ENCODE data around the gene ACVR2A.

Gene ACVR2A

DNA sequence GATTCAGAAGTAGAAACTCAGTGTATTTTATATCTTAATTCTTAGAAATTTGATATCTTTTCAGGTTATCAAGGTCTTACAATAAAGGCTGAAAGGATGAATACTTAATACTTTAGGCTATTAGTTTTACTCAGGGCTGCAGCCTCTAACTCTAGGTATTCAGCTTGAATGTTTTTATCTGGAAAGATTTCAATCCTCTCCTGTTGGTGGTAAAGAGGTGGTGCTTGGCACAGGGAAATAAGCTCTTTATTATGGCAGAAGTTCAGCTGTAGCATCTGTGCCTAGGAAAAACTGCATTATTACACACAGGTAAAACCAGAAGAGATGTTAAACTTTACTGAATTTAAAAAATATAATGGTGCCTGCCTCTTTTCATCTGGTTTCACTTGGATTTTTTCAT lies 11.1 kb downstream of the ACVR2A start:
- DNase-seq, result no peak

DNA sequence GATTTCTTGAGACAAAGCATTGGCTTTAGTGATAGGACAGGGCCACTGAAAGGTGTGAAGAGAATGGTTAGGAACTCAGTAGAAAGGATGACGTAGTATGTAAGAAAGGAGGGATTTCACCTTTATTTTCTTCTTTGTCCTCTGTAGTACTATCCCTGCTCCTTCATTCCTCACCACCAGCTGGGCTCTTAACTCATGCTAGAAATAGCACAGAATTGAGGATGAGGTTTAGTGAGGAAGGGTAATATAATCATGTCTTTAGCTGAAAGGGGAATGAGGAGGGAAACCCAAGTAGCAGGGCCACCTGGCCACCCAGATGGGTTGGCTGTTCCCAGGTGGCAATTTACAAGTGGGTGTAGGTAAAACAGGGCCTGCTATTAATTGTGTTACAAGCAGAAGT lies 15.2 kb downstream of the ACVR2A start:
- DNase-seq, result no peak

DNA sequence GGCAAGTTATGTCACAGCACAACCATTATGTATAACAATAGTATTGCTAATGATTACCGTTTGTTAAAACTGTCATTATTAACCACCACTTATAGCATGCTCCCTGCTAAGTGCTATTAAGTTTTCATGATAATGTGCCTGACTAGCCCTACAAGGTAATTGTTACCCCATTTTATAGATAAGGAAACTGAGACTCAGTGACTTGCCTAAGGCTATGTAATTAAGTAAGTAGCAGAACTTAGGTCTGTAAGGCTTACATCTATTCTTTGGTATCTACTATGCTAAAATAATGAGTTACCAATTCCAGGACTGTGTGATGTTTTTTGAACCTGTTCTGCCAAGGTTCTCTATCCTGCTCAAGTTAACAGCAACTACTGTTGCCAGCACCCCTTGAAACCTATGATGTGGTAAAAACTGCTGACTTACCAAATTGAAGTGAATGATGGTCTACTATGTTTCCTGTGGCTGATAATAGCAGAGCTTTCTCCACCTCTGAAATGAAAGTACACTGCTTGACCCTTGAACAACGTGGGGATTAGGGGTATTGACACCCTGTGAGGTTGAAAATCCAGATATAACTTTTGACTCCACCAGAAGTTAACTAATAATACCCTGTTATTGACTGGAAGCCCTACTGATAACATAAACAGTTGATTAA lies 18.2 kb downstream of the ACVR2A start:
- no peak for DNase-seq

DNA sequence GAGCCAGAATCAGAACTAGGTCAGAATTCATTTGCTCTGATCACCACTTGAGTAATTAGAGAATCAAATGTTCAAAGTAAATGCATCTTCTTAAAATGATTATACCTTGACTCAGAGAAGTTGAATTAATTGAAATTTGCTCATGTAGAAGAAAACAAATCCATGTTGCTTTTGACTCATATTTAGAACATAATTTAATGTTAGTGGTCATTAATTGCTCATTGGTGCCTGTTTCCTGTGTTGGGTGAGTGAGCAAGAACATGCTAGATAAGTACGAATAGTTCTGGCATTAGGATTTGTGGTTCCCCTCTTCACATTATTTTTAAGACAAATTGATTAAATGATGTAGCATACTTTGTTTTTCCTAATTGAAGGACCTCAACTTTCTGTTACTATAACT lies 19.0 kb downstream of the ACVR2A start:
- DNase-seq, result no peak

DNA sequence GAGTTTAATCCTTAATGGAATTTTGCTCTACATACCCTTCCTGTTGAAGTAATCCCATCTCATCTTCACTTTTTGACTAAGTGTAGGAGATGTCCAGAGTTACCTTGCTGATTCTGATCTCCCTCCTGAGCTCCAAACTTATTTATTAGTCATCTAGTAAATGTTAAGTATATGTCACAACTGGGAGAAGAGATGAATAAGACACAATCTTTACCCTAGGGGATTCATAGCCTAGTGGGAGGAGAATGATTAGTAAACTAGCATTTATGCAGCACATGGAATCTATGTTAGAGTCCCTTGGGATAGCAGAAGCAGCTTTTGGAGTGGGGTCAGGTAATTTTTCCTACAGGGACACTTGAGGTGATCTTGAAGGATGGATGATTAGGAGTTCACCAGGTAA lies 20.7 kb downstream of the ACVR2A start:
- DNase-seq, result no peak

DNA sequence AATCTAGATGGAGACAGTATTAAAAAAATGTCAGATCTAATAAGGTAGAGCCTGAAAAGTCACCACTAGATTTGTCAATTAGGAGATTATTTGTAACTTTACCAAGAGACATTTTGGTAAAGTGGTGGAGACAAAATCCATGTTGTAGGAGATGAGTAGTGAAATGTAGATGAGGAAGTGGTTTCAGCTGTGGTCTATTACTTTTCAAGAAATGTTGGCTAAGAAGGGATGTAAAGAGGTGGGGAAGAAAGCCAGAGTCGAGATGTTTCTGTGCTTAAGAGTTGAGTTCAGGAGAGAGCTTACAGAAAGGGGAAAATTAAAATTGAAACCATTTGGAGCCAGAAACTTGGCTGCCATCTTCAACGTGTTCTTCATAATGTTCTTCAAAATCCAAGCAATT lies 22.2 kb downstream of the ACVR2A start:
- peak; percentile 24 to 49 for DNase-seq

DNA sequence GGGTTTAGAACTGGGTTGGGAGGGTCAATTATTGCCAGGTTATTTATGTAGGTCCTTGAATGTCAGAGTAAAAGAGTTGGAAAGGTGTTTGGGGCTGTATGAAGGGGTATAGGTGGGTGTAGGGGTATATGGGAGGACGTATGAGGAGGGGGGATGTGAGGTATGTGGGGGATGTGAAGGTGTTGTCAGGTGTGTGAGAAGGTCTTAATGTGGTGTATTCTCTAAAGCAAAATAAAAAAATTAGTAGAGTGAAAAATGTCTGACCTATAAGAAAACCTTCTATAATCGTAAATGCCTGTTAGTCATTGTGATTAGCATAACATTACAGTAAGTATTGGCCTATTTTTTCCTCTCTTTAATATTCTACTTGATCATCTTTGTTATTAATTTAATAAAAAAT lies 25.1 kb downstream of the ACVR2A start:
- no peak for DNase-seq

DNA sequence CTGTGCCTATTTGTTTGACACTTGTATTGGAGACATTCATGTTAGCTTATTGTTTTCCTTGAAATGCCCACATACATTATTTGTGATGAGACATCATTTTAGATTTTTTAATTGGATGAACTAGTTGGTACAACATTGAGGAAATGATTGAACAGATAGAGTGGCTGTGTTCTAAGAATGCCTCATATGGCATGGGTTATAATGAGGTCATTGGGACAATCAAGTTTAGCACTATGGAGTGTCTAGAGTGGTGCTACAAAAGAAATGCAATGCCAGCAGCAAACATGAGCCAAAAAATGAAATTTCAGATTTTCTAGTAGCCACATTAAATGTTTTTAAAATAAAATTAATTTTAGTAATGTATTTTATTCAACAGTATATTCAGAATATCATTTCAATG lies 28.1 kb downstream of the ACVR2A start:
- DNase-seq, result no peak

DNA sequence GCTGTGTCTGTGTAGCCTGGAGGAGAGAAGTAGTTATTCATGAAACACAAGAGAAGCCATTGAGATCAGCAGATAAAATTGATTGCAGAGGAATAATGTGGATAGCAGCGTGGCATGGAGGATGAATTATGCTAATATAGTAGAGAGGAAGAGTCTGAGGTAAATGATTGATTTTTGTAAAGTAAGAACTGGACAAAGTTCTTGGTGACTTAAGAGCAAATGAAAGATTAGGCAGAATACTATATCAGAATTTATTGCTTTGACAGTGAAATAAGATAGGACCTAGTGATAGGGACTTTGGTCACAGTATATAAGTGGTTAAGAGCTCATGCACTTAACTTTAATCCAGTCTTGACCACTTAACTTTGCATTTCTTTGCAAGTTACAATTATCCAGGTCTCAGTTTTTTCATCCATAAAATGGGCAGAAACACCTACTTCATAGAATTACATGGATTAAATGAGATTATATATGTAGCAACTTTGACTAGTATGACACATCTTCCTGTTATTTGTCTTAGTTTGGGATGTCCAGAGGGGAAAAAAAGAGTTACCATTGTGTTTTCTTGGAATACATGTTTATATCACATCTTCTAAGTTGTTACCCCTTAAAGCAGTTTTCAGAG lies 29.1 kb downstream of the ACVR2A start:
- no peak for DNase-seq

DNA sequence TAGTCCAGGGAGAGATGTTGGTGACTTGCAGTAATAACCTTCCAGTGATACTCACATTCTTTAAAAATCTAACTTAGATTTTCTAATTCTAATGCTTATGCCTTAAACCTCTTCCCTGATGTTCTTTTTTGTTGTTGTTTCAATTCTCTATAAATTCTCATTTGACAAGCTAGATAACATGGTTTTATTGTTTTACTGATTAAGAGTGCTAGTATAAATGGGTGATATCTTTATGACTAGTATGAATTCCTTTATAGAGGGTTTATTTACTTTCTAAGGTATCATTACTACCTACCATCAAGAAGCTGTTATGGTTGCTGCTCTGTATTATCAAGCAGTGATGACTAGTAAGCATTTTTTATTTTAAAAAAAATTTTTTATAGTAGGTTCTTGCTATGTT lies 35.0 kb downstream of the ACVR2A start:
- no peak for DNase-seq

DNA sequence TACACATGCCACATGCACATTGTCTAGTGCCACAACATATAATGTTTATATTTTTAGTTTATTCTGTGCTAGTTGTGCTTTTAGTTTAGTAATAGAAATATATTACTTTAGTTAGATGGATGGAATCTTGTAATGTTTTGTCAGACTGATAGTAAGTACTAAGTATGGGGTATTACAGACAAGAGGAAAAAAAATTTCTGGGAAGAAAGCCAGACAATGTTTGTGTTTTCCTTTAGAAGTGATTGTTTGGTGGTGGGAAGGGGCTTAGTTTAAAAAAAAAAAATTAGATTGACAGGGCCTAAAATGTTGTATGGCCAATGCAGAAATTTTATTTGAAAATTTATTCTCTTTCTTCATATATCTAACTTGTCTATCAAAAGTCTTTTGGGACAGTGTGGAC lies 37.8 kb downstream of the ACVR2A start:
- DNase-seq, result no peak

DNA sequence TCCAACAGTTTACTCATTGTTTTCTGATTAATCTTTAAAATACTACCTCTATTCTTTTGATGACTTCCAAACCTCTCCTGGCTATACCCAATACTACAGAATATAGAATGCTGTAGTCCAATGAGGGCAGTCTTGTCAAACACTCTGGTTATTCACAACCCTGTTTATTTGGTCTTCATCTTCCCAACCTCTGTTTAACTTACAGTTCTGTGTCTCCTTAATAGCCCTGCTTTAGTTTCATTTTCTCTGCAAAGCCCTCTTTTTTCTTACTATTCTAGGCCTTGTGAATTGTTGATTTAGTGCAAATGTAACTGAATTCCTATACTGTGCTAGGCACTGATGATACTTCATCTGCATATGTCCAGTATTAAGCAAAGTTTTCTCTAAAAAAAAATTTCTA lies 40.0 kb downstream of the ACVR2A start:
- DNase-seq, result no peak

DNA sequence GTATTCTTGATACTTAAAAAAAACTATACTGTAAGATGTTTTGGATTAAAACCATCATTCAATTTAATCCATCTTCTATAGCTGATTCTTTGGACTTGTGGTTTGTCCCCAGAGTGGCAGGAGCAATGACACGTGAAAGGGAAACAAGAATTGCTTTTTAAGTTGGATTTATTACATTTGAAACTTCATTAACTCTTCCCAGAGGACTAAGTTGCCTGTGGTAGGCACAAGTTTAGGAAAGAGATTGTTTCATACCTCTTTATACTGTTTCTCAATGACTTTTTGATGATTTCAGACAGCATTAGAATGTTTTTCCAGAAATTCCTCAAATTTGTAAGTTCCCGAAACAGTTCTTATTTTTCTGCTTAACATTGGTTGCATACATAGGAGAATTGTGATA lies 41.3 kb downstream of the ACVR2A start:
- DNase-seq, result no peak

DNA sequence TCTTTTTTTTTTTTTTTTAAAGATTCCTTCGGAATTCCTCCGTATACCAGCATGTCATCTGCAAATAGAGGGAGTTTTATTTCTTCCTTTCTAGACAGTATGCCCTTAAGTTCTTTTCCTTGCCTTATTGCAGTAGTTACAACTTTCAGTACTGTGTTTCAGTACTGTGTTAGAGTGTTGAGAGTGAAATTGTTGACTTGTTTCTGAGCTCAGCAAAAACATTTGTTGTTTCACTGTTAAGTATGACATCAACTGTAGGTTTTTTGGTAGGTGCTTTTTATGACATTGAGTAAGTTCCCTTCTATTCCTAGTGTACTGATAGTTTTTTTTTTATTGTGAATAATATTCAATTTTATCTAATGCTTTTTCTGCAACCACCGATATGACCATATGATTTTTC lies 43.9 kb downstream of the ACVR2A start:
- DNase-seq, result no peak

DNA sequence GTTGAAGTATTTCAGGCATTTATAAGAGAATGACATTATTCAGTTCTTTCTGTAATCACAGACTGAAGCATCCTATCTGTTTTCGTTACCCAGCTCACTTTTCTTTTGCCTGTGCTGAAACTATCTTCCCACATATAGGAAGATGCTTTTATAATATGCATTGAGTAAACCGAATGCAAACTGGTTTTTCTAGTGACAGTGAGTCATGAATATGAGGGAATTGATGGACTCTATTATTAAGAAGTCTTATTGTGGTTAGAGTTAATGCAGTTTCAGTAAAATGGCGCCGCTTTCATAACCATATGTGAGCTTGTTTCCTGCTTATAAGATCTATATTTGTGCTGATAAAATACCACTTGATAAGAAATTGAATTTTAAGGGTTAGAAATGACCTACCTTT lies 59.2 kb downstream of the ACVR2A start:
- DNase-seq, result no peak

DNA sequence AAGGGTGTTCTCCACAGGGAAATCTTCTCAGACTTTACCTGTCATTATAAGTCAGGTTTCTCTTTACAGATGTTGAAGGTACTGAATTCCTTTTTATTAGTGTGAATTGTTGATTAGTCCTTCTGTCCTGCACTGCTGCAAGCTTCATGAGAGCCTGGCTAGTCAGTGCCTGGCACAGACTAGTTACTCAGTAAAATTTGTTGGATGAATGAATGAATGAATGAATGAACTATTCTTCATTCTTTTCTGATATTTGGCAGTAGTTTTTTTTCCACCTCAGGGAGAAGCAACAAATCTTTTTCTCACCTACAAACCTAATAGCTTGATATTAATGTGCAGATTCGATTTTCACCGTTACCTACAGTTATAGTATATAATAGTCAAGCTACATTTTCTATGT lies 64.3 kb downstream of the ACVR2A start:
- DNase-seq, result no peak

DNA sequence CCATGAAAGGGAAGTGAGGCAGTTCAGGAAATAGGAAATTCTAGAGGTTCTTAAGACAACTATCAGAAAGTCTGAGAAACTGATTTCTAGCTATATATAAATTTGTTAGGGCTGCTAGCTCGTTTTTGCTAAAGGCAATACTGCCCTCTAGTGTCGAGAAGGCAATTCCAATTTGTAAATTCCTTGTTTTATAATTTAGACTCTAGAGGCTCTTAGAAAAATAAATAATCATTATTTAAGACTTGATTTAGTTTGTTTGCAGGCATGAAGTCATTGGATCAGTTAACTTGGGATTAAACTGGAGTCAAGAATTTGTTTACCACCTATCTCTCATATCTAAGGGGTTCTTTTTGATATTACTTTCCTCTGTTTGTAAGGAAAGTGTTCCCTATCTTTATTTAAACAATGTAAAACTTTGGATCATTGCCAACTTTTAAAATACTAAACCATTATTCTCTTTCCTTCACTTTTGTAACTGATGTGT lies 66.2 kb downstream of the ACVR2A start:
- DNase-seq, result peak; percentile 42

DNA sequence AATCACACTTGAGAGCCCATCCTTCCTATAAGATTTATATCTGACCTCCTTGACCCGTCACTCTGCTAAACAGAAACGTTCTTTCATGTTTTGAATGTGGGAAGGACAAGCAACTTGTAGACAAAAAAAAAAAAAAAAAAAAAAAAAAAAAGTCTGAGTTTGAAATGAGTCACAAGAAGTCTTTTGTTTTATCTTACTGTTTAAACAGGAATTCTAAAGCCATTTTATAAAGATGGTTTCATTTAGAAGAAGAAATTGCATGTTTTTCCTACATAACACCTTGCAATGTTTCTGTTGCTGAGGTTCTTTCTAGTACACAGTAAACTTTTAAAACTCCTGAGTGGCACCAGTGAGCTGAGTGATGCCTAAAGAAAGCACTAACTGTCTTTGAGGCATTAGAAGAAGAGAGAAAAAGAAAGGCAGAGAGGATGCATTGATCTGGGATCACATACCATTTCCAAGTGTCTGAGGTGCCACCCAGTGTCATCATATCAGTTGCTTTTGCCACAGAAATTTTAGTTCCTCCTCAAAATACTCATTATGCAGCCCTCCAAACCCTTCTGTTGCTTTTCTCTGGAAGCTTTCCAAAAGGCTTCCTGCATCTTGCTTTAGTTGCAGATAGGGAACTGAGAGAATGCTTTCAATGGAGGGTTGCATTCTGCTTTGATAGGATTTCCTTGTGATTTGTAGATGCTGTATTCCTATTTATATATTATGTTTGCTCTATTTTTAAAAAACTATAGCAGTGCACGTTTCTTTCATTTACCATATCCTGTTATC lies 69.1 kb downstream of the ACVR2A start:
- no peak for DNase-seq

DNA sequence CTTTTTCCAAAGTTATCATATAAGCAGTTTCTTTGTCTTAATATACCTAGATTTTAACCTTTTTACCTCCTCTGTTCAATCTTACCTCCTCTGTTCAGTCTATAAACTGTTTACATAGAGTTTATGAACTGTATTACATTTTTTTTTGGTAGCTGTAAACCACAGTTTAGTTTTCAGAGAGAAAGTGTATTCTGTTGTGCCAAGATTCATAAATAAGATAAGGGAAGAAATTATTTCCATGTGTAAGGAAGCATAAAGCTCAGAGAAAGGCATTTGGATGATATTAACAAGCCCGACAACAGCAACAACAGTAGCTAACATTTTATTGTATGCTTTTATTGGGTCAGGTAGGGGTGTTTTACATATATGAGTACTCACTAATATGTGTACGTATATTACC lies 71.2 kb downstream of the ACVR2A start:
- DNase-seq, result no peak

DNA sequence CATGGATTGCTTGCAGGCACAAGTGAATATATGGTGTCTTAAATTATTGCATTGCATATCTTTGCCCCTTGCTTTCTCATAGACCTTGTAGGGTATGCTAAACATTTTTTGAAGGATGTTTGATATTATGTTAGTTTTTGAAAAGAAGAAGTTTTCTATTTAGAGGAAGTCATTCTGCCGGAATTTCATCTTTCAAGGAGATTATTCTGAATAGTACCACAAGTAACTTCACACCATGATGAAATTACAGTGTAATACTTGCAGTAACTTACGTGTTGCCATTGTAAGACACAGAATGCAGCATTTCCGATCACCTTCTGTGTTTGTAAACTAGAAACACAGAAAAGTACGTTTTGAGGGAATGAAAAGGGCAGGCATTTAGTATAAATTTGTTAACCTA lies 71.9 kb downstream of the ACVR2A start:
- no peak for DNase-seq

DNA sequence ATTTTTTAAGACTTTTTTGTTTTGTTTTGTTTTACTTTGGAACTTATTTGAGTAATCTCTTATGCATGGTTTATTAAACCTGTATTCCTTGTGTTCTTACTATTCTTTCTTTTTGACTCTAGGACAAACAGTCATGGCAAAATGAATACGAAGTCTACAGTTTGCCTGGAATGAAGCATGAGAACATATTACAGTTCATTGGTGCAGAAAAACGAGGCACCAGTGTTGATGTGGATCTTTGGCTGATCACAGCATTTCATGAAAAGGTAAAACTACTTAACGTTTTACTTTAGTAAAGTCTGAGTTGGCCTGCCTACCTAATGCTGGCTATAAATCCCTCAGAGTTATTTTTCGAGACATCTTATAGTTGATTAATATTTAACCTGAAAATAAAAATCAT lies 72.3 kb downstream of the ACVR2A start:
- no peak for DNase-seq

DNA sequence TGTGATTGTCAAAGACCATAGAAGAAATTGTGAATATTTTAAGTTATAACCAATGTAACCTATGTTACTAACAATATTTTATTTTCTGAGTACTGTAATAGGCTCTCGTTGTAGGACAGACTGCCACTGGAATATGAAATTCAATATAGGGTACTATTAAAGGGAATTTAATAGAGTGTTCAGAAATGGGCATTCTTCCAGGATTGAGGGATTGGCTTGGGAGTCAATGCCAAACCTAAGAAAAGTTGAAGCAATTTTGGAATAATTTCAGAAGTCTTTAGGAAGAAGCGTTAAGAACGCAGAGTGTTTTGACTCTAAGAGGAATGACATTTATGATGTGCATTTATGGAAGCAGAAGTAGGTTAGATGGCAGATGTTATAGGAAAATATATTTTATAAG lies 79.0 kb downstream of the ACVR2A start:
- no peak for DNase-seq

DNA sequence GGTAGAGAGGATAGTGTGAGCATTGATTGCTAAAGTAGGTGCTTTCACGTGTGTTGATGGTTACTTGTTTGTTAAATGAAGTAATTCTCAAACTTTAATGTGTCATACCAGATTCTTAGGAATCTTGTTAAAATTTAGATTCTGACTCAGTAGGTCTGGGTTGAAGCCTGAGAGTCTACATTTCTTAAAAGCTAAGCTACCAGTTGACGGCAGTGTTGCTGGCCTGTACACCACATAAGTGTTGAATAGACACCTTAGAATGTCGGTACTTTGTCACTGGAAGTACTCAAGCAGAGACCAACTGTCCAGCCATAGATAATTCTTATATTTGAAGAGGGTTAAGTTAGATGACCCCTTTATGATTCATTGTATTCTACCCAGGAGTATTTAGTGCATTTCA lies 79.8 kb downstream of the ACVR2A start:
- no peak for DNase-seq

DNA sequence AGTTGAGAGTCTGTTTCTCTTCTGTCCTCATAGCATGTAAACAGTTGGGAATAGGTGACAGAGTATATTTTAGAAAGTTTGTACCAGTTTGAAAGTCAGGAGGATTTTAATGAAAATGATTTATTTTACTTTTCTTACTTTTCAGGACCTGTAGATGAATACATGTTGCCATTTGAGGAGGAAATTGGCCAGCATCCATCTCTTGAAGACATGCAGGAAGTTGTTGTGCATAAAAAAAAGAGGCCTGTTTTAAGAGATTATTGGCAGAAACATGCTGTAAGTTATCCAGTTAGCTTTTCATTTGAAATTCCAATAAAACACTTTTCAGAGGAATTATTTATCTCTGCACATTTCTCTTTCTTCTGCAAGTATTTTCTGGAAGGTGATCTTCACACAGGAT lies 81.1 kb downstream of the ACVR2A start:
- no peak for DNase-seq

All from AML-193 (cell line).